ENCODE data around the gene CD300H. TPM values are rescaled to one million over a fixed set of nuclear protein-coding genes. Genes with fewer than 3 reads are reported as not detected.
A peak's percentile ranks its signal among the peaks of the same experiment; 100 is the strongest.

CD300H gene
- total RNA-seq: not detected

DNA sequence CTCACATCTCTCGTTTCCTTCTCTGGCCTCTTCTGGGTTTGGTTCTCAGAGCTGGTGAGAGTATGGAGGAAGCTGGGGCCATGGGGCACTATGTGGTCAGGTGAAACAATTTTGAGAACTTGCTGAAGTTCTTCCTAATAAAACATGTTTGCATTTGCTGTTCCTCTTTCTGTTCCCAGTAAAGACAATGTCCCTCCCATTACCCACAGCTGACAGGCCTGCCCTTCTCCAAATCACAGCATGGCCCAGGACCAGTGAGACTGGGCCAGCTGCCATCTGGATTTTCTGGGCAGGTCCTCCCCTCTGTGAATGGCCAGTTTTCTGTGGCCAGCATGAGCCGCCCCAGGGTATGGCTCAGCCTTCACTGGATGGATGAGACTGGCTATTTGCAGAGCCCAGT, at the start of gene CD300H:
Gene CD300H (minus strand): TSS at position 113 of the 400 bp plus-strand sequence.
- Mint-ChIP-seq H3K9me3 (peaks cover 5% of the 10 kb centered on the region), H3K27ac (no peak within 1 kb of the TSS), H3K36me3 (ENCODE audit: low read depth) (no peaks in the 10 kb centered on the region), H3K27me3 (peaks cover 48% of the 10 kb centered on the region), H3K4me3 (no peak within 1 kb of the TSS), H3K4me1 (peaks cover 16% of the 10 kb centered on the region)
- ChIA-PET CTCF (interaction anchor here (0.9 to 1.4 kb wide), 2 partner anchors 19 to 170 kb away, joined by 3 to 5 read pairs; partner anchors contain the start of gene RAB37), POLR2A (no interaction called here)
- no peak for DNase-seq

DNA sequence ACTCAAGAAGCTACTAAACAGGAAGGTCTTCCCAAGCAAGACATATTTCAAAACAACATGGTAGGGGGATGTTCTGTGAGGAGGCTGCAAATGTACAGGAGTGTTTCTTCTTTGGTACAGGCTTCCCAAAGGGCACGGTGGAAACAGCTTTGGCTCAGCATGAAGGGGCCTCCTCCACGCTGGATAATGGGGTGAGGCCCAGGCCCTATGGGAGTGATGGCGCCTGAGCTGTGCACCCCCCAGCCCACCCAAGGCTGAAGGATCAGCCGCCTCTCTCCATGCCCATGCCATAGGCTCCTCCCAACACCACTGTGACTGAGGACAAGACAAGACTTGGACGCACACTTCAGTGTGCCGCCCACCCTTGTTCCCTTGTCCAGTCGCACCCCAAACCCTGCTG, 49.4 kb upstream of the CD300H start:
- peaks cover 13% of the 10 kb centered on the region for H3K4me1 Mint-ChIP-seq
- no peaks in the 10 kb centered on the region for H3K9me3 Mint-ChIP-seq

GRCh38 chr17:74612046-74612445, 44.7 kb upstream of the CD300H start:
- Mint-ChIP-seq H3K27ac (no peak overlapping the region), H3K4me1 (peaks cover 13% of the 10 kb centered on the region), H3K4me3 (no peak overlapping the region), H3K9me3 (no peaks in the 10 kb centered on the region), H3K36me3 (ENCODE audit: low read depth) (no peaks in the 10 kb centered on the region), H3K27me3 (peaks cover 35% of the 10 kb centered on the region)
- DNase-seq: no peak
- ChIA-PET CTCF (no interaction called here), POLR2A (no interaction called here)

More for the DNA sequence above, 49.4 kb upstream of the CD300H start:
- Mint-ChIP-seq H3K27me3 (peaks cover 51% of the 10 kb centered on the region), H3K4me3 (no peak overlapping the region), H3K36me3 (ENCODE audit: low read depth) (no peaks in the 10 kb centered on the region), H3K27ac (no peak overlapping the region)
- POLR2A ChIA-PET: interaction anchor here (0.7 kb wide), 1 partner anchor 10 kb away, joined by 3 read pairs; no protein-coding TSS in a partner anchor
- DNase-seq: no peak
- CTCF ChIA-PET: interaction anchor here (1.5 kb wide), 1 partner anchor 10 kb away, joined by 6 read pairs; no protein-coding TSS in a partner anchor

- no peaks in the 10 kb centered on the region for H3K9me3 Mint-ChIP-seq
- no peak for DNase-seq
- H3K4me3 Mint-ChIP-seq: no peak overlapping the region
- H3K36me3 Mint-ChIP-seq (ENCODE audit: low read depth): no peaks in the 10 kb centered on the region
- ChIA-PET POLR2A (no interaction called here), CTCF (interaction anchor here (0.8 to 1.4 kb wide), 2 partner anchors 47 to 62 kb away, joined by 3 read pairs; no protein-coding TSS in a partner anchor)
- H3K4me1 Mint-ChIP-seq: peaks cover 13% of the 10 kb centered on the region
- peaks cover 29% of the 10 kb centered on the region for H3K27me3 Mint-ChIP-seq
- no peak overlapping the region for H3K27ac Mint-ChIP-seq
Observed at GRCh38 chr17:74610108-74610507, 42.8 kb upstream of the CD300H start.

DNA sequence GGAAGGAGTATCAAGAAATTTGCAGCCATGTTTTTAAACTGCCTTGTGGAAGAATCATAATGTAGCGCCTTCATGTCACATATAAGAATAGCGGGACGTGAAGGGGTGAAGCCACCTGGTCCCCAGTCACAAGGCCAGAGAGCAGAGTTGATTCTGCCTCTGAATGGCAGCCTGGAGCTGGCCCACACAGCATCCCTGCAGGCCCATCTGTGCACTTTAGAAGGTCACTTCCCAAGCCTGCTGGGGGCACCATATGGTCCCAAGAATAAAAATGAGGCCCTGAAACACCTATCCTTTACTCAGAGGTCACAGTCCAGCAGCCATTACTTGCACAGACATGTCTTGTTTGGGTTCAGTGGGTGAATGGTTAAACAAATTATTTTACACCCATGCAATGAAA, 41.2 kb upstream of the CD300H start:
- Mint-ChIP-seq H3K4me3 (no peak overlapping the region), H3K4me1 (peaks cover 13% of the 10 kb centered on the region), H3K27ac (no peak overlapping the region), H3K36me3 (ENCODE audit: low read depth) (no peaks in the 10 kb centered on the region), H3K27me3 (peaks cover 29% of the 10 kb centered on the region), H3K9me3 (no peaks in the 10 kb centered on the region)
- POLR2A ChIA-PET: no interaction called here
- CTCF ChIA-PET: no interaction called here
- DNase-seq: no peak

DNA sequence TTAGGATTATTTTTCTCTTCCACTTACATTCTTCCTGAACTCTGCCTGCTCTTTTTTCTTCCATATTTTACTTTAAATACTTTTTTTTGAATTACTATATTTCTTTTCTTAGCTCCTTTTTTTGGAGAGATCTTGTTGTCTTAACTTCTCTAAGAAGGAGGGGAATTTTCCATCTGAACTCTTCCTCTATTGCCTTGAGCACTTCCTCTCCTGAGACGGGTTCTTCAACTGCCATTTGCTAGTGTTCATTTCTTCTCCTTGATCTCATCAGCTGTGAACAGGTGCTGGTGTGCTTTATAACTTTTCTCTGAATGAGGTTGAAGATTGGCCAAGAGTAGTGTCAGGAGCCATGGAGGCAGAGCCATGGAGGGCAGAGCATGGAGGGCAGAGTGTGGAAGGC, 39.9 kb upstream of the CD300H start:
- Mint-ChIP-seq H3K4me1 (peaks cover 7% of the 10 kb centered on the region), H3K9me3 (no peaks in the 10 kb centered on the region), H3K4me3 (no peak overlapping the region), H3K36me3 (ENCODE audit: low read depth) (no peaks in the 10 kb centered on the region), H3K27me3 (peaks cover 34% of the 10 kb centered on the region), H3K27ac (no peak overlapping the region)
- ChIA-PET POLR2A (no interaction called here), CTCF (interaction anchor here (0.8 kb wide), 1 partner anchor 146 kb away, joined by 3 read pairs; no protein-coding TSS in a partner anchor)
- no peak for DNase-seq

DNA sequence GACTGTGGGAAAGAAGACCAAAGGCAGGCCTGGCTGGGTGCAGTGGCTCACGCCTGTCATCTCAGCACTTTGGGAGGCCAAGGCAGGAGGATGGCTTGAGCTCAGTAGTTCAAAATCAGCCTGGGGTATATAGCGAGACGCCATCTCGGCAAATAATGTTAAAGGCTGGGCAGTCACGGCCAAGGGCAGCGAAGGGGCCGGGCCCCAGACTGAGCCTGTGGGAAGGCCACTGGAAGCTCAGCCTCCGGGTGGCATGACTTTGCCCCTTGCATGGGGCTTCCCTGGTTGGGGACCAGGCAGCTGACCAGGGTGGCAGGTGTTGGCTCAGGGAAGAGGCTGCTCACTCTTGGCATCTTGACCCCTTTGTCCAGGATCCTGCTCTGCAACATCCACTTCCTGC, 38.7 kb upstream of the CD300H start:
- no peak overlapping the region for H3K27ac Mint-ChIP-seq

DNA sequence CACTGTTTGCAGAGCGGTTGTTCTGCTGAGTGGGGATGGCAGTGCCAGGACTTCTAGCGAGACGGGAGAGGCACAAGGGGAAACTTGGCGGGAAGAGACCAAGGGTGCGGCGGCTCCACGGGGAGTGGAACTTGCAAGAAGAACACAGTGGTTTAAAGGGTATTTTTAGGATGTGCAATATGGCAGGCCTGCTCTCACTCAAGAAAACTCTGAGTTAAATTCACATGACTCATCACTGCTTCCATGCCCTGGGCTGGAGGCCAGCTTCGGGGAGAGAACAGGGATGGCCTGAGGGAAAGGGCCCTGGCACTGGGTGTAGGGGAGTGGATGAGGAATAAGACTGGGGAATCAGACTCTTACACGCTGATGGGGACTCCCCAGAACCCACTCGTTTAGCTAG, 38.1 kb upstream of the CD300H start:
- ChIA-PET POLR2A (no interaction called here), CTCF (no interaction called here)
- no peak overlapping the region for H3K4me3 Mint-ChIP-seq
- DNase-seq: no peak
- H3K4me1 Mint-ChIP-seq: peaks cover 10% of the 10 kb centered on the region
- H3K36me3 Mint-ChIP-seq (ENCODE audit: low read depth): no peaks in the 10 kb centered on the region
- peaks cover 40% of the 10 kb centered on the region for H3K27me3 Mint-ChIP-seq
- H3K27ac Mint-ChIP-seq: no peak overlapping the region
- no peaks in the 10 kb centered on the region for H3K9me3 Mint-ChIP-seq

More for the DNA sequence above, 38.7 kb upstream of the CD300H start:
- Mint-ChIP-seq H3K4me1 (peaks cover 10% of the 10 kb centered on the region), H3K36me3 (ENCODE audit: low read depth) (no peaks in the 10 kb centered on the region), H3K4me3 (no peak overlapping the region), H3K9me3 (no peaks in the 10 kb centered on the region), H3K27me3 (peaks cover 38% of the 10 kb centered on the region)
- no peak for DNase-seq
- ChIA-PET CTCF (no interaction called here), POLR2A (no interaction called here)

DNA sequence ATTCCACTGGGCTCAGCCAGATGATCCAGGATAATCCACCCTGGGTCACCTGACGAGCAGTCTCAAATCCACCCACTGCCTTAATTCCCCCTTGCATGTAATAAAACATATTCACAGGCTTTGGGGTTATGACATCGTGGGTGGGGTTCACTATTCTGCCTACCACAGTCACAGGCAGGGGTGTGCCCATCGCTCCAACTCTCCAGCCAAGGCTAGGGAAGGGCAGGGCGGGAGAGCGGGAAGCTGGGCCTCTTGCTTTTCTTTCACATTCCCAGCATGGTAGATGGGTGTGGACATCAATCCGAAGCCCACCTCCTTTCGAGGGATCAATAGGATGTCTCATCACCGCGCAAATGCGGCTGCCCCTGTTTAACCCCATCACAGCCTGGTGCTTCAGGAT, 37.5 kb upstream of the CD300H start:
- Mint-ChIP-seq H3K4me1 (peaks cover 10% of the 10 kb centered on the region), H3K4me3 (no peak overlapping the region), H3K36me3 (ENCODE audit: low read depth) (no peaks in the 10 kb centered on the region), H3K27ac (no peak overlapping the region), H3K9me3 (no peaks in the 10 kb centered on the region), H3K27me3 (peaks cover 45% of the 10 kb centered on the region)
- POLR2A ChIA-PET: no interaction called here
- DNase-seq: no peak
- CTCF ChIA-PET: no interaction called here

- ChIA-PET POLR2A (interaction anchor here (1.6 kb wide), 1 partner anchor 12 kb away, joined by 4 read pairs; the partner anchor contains the start of gene CD300LD), CTCF (interaction anchor here (0.9 to 2.4 kb wide), 3 partner anchors 128 to 236 kb away, joined by 3 to 10 read pairs (median 6); no protein-coding TSS in a partner anchor)
- no peak for DNase-seq
- Mint-ChIP-seq H3K27me3 (peaks cover 50% of the 10 kb centered on the region), H3K27ac (no peak overlapping the region), H3K36me3 (ENCODE audit: low read depth) (no peaks in the 10 kb centered on the region), H3K9me3 (no peaks in the 10 kb centered on the region), H3K4me3 (no peak overlapping the region), H3K4me1 (peaks cover 10% of the 10 kb centered on the region)
Observed at GRCh38 chr17:74604200-74604599, 36.9 kb upstream of the CD300H start.

DNA sequence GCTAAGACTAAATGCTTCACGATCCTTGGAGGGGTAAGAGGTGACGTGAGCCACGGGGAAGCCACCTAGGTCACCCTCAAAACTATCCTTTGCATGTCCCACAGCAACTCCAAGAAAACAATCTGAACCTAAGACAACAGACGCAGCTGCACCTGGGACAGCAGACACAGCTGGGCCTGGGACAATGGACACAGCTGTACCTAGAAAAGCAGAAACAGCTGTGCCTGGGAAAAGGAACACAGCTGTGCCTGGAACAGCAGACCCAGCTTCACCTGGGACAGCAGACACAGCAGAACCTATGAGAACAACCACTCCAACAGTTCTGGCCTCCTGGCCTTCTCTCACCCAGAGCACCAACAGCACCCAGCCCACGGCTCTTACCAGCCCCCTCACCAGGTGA, 36.4 kb upstream of the CD300H start:
- H3K36me3 Mint-ChIP-seq (ENCODE audit: low read depth): no peaks in the 10 kb centered on the region

DNA sequence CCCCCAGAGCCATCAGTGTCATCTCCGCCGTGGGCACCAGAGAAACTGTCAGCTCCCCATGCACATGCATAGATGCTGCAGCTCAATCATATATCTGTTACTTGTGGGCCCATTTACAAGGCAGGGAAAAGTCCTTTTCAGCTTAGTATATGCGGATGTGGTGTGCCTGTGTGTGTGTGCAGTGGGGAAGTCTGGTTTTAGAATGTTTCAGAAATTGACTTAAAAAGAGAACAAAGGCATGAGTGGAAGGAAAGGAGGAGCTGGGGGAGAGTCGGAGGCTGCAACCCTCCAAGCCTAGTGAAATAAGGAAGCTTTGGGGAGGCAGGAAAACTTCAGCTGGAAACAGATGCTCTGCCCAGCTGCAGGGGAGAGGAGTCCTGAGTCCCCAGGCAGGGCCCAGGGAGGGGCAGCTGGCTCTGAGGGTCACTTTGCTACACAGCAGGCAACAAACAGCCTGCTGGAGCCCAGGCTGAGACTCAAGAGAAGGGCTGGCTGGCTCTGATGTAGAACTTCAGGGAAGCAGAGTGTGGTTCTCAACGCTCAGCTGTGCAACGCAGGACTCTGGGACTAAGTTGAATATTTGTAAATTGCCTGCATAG, 35.8 kb upstream of the CD300H start:
- Mint-ChIP-seq H3K4me3 (no peak overlapping the region), H3K4me1 (peaks cover 17% of the 10 kb centered on the region), H3K36me3 (ENCODE audit: low read depth) (no peaks in the 10 kb centered on the region), H3K27ac (no peak overlapping the region), H3K27me3 (peaks cover 53% of the 10 kb centered on the region), H3K9me3 (no peaks in the 10 kb centered on the region)
- POLR2A ChIA-PET: interaction anchor here (1.6 kb wide), 1 partner anchor 11 kb away, joined by 4 read pairs; the partner anchor contains the start of gene CD300LD
- no peak for DNase-seq
- CTCF ChIA-PET: interaction anchor here (0.7 to 2.4 kb wide), 10 partner anchors 15 to 235 kb away, joined by 3 to 10 read pairs (median 4); partner anchors contain the start of gene CD300LB

More for the DNA sequence above, 36.4 kb upstream of the CD300H start:
- no peaks in the 10 kb centered on the region for H3K9me3 Mint-ChIP-seq
- POLR2A ChIA-PET: interaction anchor here (1.6 kb wide), 1 partner anchor 11 kb away, joined by 4 read pairs; the partner anchor contains the start of gene CD300LD
- no peak for DNase-seq
- CTCF ChIA-PET: interaction anchor here (0.7 to 2.4 kb wide), 9 partner anchors 15 to 236 kb away, joined by 3 to 10 read pairs (median 4); partner anchors contain the start of gene CD300LB
- H3K4me1 Mint-ChIP-seq: peaks cover 12% of the 10 kb centered on the region
- no peak overlapping the region for H3K4me3 Mint-ChIP-seq
- H3K27me3 Mint-ChIP-seq: peaks cover 50% of the 10 kb centered on the region
- H3K27ac Mint-ChIP-seq: no peak overlapping the region

DNA sequence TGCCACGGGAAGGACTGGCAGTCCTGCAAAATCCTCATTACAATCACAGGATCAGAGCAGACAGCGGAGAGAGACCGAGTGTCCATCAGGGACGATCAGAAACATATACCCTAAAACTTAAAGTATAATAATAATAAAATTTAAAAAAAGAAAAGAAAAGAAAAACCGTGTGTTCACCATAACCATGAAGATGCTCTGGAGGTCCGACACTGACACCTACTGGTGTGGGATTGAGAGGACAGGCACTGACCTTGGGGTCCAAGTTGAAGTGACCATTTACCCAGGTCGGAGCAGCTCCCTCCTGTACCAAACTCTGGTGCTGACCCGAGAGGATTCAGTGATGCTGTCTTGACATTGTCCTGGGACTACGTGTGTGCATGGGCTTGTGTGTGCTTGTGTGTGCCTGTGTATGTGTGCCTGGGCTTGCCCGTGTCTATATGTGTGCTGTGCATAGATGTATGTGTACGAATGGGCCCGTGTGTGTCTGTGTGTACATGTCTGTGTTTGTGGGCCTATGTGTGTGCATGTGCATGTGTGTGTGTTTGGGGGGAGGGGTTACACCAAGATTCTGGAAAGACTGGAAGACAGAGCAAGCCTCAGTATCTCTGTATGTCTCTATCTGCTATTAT, 34.7 kb upstream of the CD300H start:
- DNase-seq: peak; percentile 51
- ChIA-PET POLR2A (no interaction called here), CTCF (interaction anchor here (0.6 to 2.4 kb wide), 4 partner anchors 15 to 223 kb away, joined by 3 to 10 read pairs (median 5); partner anchors contain the start of gene CD300LB)
- no peaks in the 10 kb centered on the region for H3K36me3 Mint-ChIP-seq (ENCODE audit: low read depth)
- no peak overlapping the region for H3K4me3 Mint-ChIP-seq
- peaks cover 17% of the 10 kb centered on the region for H3K4me1 Mint-ChIP-seq
- no peak overlapping the region for H3K27ac Mint-ChIP-seq
- H3K27me3 Mint-ChIP-seq: peaks cover 46% of the 10 kb centered on the region
- no peaks in the 10 kb centered on the region for H3K9me3 Mint-ChIP-seq

Measured in activated CD4-positive, alpha-beta memory T cell treated with anti-CD3 and anti-CD28 coated beads, Interleukin-2, amount 10 ng/mL, durations not matched to agents 7 days and 5 days (primary cell).